ENCODE measurements around the gene SLC35B2. TPM values are rescaled to one million over a fixed set of nuclear protein-coding genes. Genes with fewer than 3 reads are reported as not detected.

SLC35B2 gene
- total RNA-seq, 1 donor from 2014 or later, result 20.0 TPM

- no peak for DNase-seq
- no peak for ATAC-seq
- intact Hi-C loops (cut with micrococcal nuclease), result no loop called here
Observed at GRCh38 chr6:44258921-44259320, 1.6 kb upstream of the SLC35B2 start.

- no peak for DNase-seq
- no peak for ATAC-seq
- intact Hi-C loops (cut with micrococcal nuclease), result no loop called here
Observed at GRCh38 chr6:44258325-44258863, 1.1 kb upstream of the SLC35B2 start.

GRCh38 chr6:44257753-44258324 is 511 bp upstream of the SLC35B2 start:
- intact Hi-C loops (cut with micrococcal nuclease), result no loop called here
- no peak for DNase-seq

GRCh38 chr6:44256775-44257024 is 628 bp downstream of the SLC35B2 start:
- intact Hi-C loops (cut with micrococcal nuclease), result no loop called here
- DNase-seq, result no peak
- no peak for ATAC-seq

More at GRCh38 chr6:44257753-44258324, 511 bp upstream of the SLC35B2 start:
- ATAC-seq, result no peak

- intact Hi-C loops (cut with micrococcal nuclease), result no loop called here
- ATAC-seq, result no peak
- no peak for DNase-seq
Observed at GRCh38 chr6:44255871-44256774, 1.2 kb downstream of the SLC35B2 start.

GRCh38 chr6:44255105-44255808 is 2.1 kb downstream of the SLC35B2 start:
- DNase-seq, result peak; percentile 29
- intact Hi-C loops (cut with micrococcal nuclease), result no loop called here
- ATAC-seq, result no peak

- no peak for DNase-seq
- intact Hi-C loops (cut with micrococcal nuclease), result no loop called here
- no peak for ATAC-seq
Observed at GRCh38 chr6:44254191-44255104, 2.9 kb downstream of the SLC35B2 start.

- DNase-seq (no peak), ATAC-seq (no peak)
- intact Hi-C loops (cut with micrococcal nuclease), result no loop called here
Observed at GRCh38 chr6:44253307-44254101, 3.8 kb downstream of the SLC35B2 start.

- intact Hi-C loops (cut with micrococcal nuclease), result no loop called here
- ATAC-seq (no peak), DNase-seq (no peak)
Observed at GRCh38 chr6:44251576-44252524, 5.5 kb downstream of the SLC35B2 start.

- ATAC-seq (no peak), DNase-seq (no peak)
- intact Hi-C loops (cut with micrococcal nuclease), result no loop called here
Observed at GRCh38 chr6:44250718-44251123, 6.6 kb downstream of the SLC35B2 start.

- no peak for ATAC-seq
Observed at GRCh38 chr6:44250067-44250717, 7.1 kb downstream of the SLC35B2 start.

GRCh38 chr6:44249082-44249748 is 8.1 kb downstream of the SLC35B2 start:
- ATAC-seq (no peak), DNase-seq (no peak)
- intact Hi-C loops (cut with micrococcal nuclease), result no loop called here

More at GRCh38 chr6:44250067-44250717, 7.1 kb downstream of the SLC35B2 start:
- no peak for DNase-seq
- intact Hi-C loops (cut with micrococcal nuclease), result no loop called here

- intact Hi-C loops (cut with micrococcal nuclease), result no loop called here
- no peak for DNase-seq
- no peak for ATAC-seq
Observed at GRCh38 chr6:44248579-44248978, 8.7 kb downstream of the SLC35B2 start.

GRCh38 chr6:44247338-44248302 is 9.7 kb downstream of the SLC35B2 start:
- peak; percentile 33 for ATAC-seq
- intact Hi-C loops (cut with micrococcal nuclease), result no loop called here
- peak; percentile 76 for DNase-seq

Measured in left ventricle myocardium superior (tissue), 1 donor.